K562 (cell line): ENCODE measurements around the gene KCNAB1. TPM values are rescaled to one million over a fixed set of nuclear protein-coding genes. Genes with fewer than 3 reads are reported as not detected.

Experiments used
- ATAC-seq: fragments of 200-7000 bp; cut with Tn5 transposase; 3 replicates; pipeline ENCODE4 v1.9.1; 2020; ENCODE audit warnings: moderate library complexity
- BruUV-seq: library from RNA; stranded (reverse); fragments of 400-500 nt; replicated peaks from 2 replicates; lab custom pipeline; 2021; lab: Mats Ljungman, UMichigan
- CTCF ChIA-PET: fragments of 300-600 bp; formaldehyde crosslinking; extraction: SDS; loops from one replicate; lab custom pipeline; 2021; ENCODE audit warnings: low intra/inter-chr PET ratio; lab: Yijun Ruan, JAX
- POLR2A ChIA-PET: fragments of 300-600, 350-650 bp; sonication (Branson Sonifier 250); formaldehyde crosslinking; extraction: SDS; loops from one replicate; lab custom pipeline; 2021; ENCODE audit warnings: antibody characterized with exemption, inconsistent platforms; lab: Yijun Ruan, JAX
- DNase-seq, 4 experiments: peaks; one replicate each; pipeline versions ENCODE4 v3.0.0 to v3.0.0-alpha.2; 2011 to 2018; ENCODE audit warnings: low spot score in 3 of 4, mixed read lengths in 3 of 4; ENCODE audit errors: extremely low read depth in 1 of 4
- FAIRE-seq: peaks from 2 replicates; lab custom pipeline; 2011; peaks lifted over from hg19 to GRCh38; lab: Jason Lieb, UNC
- H2AFZ ChIP-seq: 2 replicates; pipeline ENCODE4 v1.6.0; 2011; ENCODE audit warnings: low read depth, low read length, control low read depth, inconsistent platforms
- H3K27ac ChIP-seq: fragments of 200-600 bp; 3 replicates; pipeline ENCODE4 v1.8.0; 2011; ENCODE audit warnings: low read depth, mild to moderate bottlenecking, control low read depth, inconsistent platforms, low read length, moderate library complexity, mixed read lengths; ENCODE audit errors: extremely low read depth
- H3K27me3 ChIP-seq, 2 experiments: fragments of 300-600 bp in 1 of 2; 2 replicates in 1 of 2; 3 replicates in 1 of 2; pipeline versions ENCODE4 v1.6.0 to v1.8.0; 2011; ENCODE audit warnings: inconsistent platforms in 2 of 2, low read length in 2 of 2, mild to moderate bottlenecking in 1 of 2, mixed read lengths in 1 of 2, moderate library complexity in 1 of 2; ENCODE audit not compliant: control insufficient read depth in 2 of 2, insufficient read depth in 2 of 2
- H3K36me3 ChIP-seq: fragments of 300-600 bp; 3 replicates; pipeline ENCODE4 v1.8.0; 2011; ENCODE audit warnings: mild to moderate bottlenecking, low read length, inconsistent platforms; ENCODE audit not compliant: control insufficient read depth, insufficient read depth
- H3K4me1 ChIP-seq, 2 experiments: fragments of 200-600 bp in 1 of 2; replicated peaks in 1 of 2; 2 replicates in 1 of 2; 3 replicates in 1 of 2; pipeline versions ENCODE4 v1.5.1 to v1.8.0; 2011; ENCODE audit warnings: inconsistent platforms in 2 of 2, low read length in 2 of 2, mild to moderate bottlenecking in 1 of 2, mixed read lengths in 1 of 2, moderate library complexity in 1 of 2; ENCODE audit not compliant: control insufficient read depth in 2 of 2, insufficient read depth in 2 of 2
- H3K4me2 ChIP-seq: 2 replicates; pipeline ENCODE4 v1.6.1; 2011; ENCODE audit warnings: low read length, control low read depth, inconsistent platforms, mixed read lengths; ENCODE audit not compliant: insufficient read depth
- H3K4me3 ChIP-seq: fragments of 200-600 bp; sonication (generic), shearing (Covaris generic); 2 replicates; pipeline ENCODE4 v1.5.1; 2016; ENCODE audit warnings: control low read depth, inconsistent platforms
- H3K79me2 ChIP-seq: fragments of 200-600 bp; 3 replicates; pipeline ENCODE4 v1.8.0; 2011; ENCODE audit warnings: low read length, inconsistent platforms; ENCODE audit not compliant: control insufficient read depth, insufficient read depth
- H3K9ac ChIP-seq, 2 experiments: 2 replicates each; pipeline versions ENCODE4 v1.6.0 to v1.6.1; 2011; ENCODE audit warnings: low read depth in 2 of 2, low read length in 2 of 2, control low read depth in 1 of 2, inconsistent platforms in 1 of 2, mild to moderate bottlenecking in 1 of 2, mixed read lengths in 1 of 2; ENCODE audit not compliant: insufficient read depth in 1 of 2
- H3K9me1 ChIP-seq: one replicate; pipeline ENCODE4 v1.6.0; 2011; ENCODE audit warnings: inconsistent platforms, mild to moderate bottlenecking, low read length, moderate library complexity; ENCODE audit not compliant: control insufficient read depth, insufficient read depth
- H3K9me3 ChIP-seq: replicated peaks from 2 replicates; pipeline ENCODE4 v1.5.1; 2011; ENCODE audit warnings: low read depth, low read length, inconsistent platforms; ENCODE audit not compliant: control insufficient read depth, insufficient read depth
- H4K20me1 ChIP-seq: replicated peaks from 2 replicates; pipeline ENCODE4 v1.6.1; 2011; ENCODE audit warnings: low read length, inconsistent platforms, mixed read lengths; ENCODE audit not compliant: control insufficient read depth, insufficient read depth
- ETS2 ChIP-seq: IDR thresholded peaks from 2 replicates; pipeline ENCODE4 v1.6.1; 2016; ENCODE audit warnings: borderline replicate concordance, missing genetic modification characterization, mild to moderate bottlenecking, moderate library complexity, missing compliant biosample characterization; ENCODE audit not compliant: poor library complexity, severe bottlenecking
- ETV6 ChIP-seq, 3 experiments: fragments of 150-350 bp in 1 of 3; sonication (generic) in 1 of 3; formaldehyde crosslinking in 1 of 3; IDR thresholded peaks; 2 replicates each; pipeline versions ENCODE4 v1.6.1 to v1.8.0; 2014 to 2022; ENCODE audit warnings: borderline replicate concordance in 2 of 3, low read depth in 2 of 3, antibody characterized with exemption in 1 of 3, low read length in 1 of 3, mild to moderate bottlenecking in 1 of 3, missing genetic modification reagents in 1 of 3
- GABPB1 ChIP-seq: sonication (generic); formaldehyde crosslinking; IDR thresholded peaks from 2 replicates; pipeline ENCODE4 v1.8.0; 2022; ENCODE audit warnings: mild to moderate bottlenecking, missing genetic modification reagents
- ILF3 ChIP-seq: fragments of 450-650 bp; IDR thresholded peaks from 2 replicates; pipeline ENCODE4 v1.6.1; 2018; ENCODE audit warnings: antibody characterized with exemption, mild to moderate bottlenecking, moderate library complexity, borderline replicate concordance
- MCM2 ChIP-seq: fragments of 450-650 bp; IDR thresholded peaks from 2 replicates; pipeline ENCODE4 v1.6.1; 2017; ENCODE audit warnings: low read depth, mild to moderate bottlenecking
- MCM7 ChIP-seq, 2 experiments: fragments of 450-650 bp; IDR thresholded peaks; 2 replicates each; pipeline ENCODE4 v1.6.1; 2016 to 2018
- NBN ChIP-seq: fragments of 450-650 bp; IDR thresholded peaks from 2 replicates; pipeline ENCODE4 v1.6.1; 2016; ENCODE audit warnings: low read depth, mild to moderate bottlenecking
- PHB2 ChIP-seq: fragments of 450-650 bp; IDR thresholded peaks from 2 replicates; pipeline ENCODE4 v1.6.1; 2017; ENCODE audit warnings: low read depth
- RAD21 ChIP-seq, 2 experiments: fragments of 250-450 bp in 1 of 2; fragments of 450-650 bp in 1 of 2; sonication (Bioruptor Pico) in 1 of 2; formaldehyde crosslinking in 1 of 2; IDR thresholded peaks in 1 of 2; conservative IDR thresholded peaks in 1 of 2; 2 replicates each; pipeline versions ENCODE4 v1.4.0 to v1.8.0; 2020 to 2022; ENCODE audit warnings: mild to moderate bottlenecking in 2 of 2, moderate library complexity in 1 of 2
- U2AF1 ChIP-seq: fragments of 200-400 bp; formaldehyde crosslinking; optimal IDR thresholded peaks from 2 replicates; pipeline ENCODE3; 2017; ENCODE audit warnings: mild to moderate bottlenecking, low read depth, low read length, moderate library complexity
- ZC3H11A ChIP-seq: IDR thresholded peaks from 2 replicates; pipeline ENCODE4 v1.6.1; 2012; ENCODE audit warnings: low read depth, low read length, improper control_type of control experiment
- ZNF140 ChIP-seq: fragments of 250-450 bp; sonication (Bioruptor Pico); IDR thresholded peaks from 2 replicates; pipeline ENCODE4 v1.8.0; 2021; ENCODE audit warnings: moderate library complexity, mild to moderate bottlenecking, inconsistent platforms
- ZNF699 ChIP-seq: fragments of 250-450 bp; sonication (Bioruptor Pico); IDR thresholded peaks from 2 replicates; pipeline ENCODE4 v1.8.0; 2021; ENCODE audit warnings: mild to moderate bottlenecking, moderate library complexity; ENCODE audit not compliant: insufficient replicate concordance
- ZNF778 ChIP-seq: fragments of 450-650 bp; formaldehyde crosslinking; IDR thresholded peaks from 2 replicates; pipeline ENCODE4 v1.4.0; 2020; ENCODE audit warnings: mild to moderate bottlenecking, moderate library complexity
- WGBS: fragments of 100-300 bp; shearing (Covaris generic); methylation state at CpG from one replicate; pipeline ENCODE4 v1.1.6; 2016; ENCODE audit warnings: low coverage, mixed read lengths; ENCODE audit not compliant: insufficient coverage; ENCODE audit errors: missing lambda C conversion rate; 5-methylcytosine and 5-hydroxymethylcytosine counted together
- in situ Hi-C: fragments of 300-500 bp; cut with MboI; formaldehyde crosslinking; loops from 4 replicates; pipeline ENCODE4 v1.15.0; 2018; ENCODE audit warnings: inconsistent platforms, mixed read lengths
- intact Hi-C: fragments of 100-400 bp; cut with micrococcal nuclease; formaldehyde crosslinking; loops from 2 replicates; pipeline ENCODE4 v1.14.2; 2022
- polyA plus RNA-seq, 8 experiments: library from polyadenylated mRNA; depleted of rRNA in 4 of 8; stranded (reverse) in 5 of 8; unstranded in 3 of 8; fragments of >200 nt; fragmentation: Nextera tagmentation in 2 of 8; fragmentation: Illumina TruSeq in 1 of 8; extraction: Ambion mirVana in 2 of 8; extraction: Trizol in 1 of 8; gene quantifications; 2 replicates each; pipeline versions ENCODE4 v1.2.1 to v1.2.3, GENCODE V29; 2011 to 2014; ENCODE audit warnings: inconsistent platforms in 1 of 8, missing spikeins in 1 of 8
- total RNA-seq, 7 experiments: library from RNA; depleted of rRNA in 6 of 7; stranded (reverse); fragments of >200 nt in 6 of 7; fragmentation: Illumina TruSeq in 2 of 7; extraction: Trizol in 2 of 7; gene quantifications; 2 replicates each; pipeline versions ENCODE4 v1.2.1 to v1.2.3, GENCODE V29; 2011 to 2021; ENCODE audit warnings: low replicate concordance in 1 of 7
- TF ChIP-seq, protein P1 (sequence below): sonication (generic); formaldehyde crosslinking; IDR thresholded peaks from 2 replicates; pipeline ENCODE4 v1.8.0; 2022; ENCODE audit warnings: mild to moderate bottlenecking, missing genetic modification reagents
- TF ChIP-seq, protein P2 (sequence below): fragments of 250-450 bp; sonication (Bioruptor Pico); IDR thresholded peaks from 2 replicates; pipeline ENCODE4 v1.8.0; 2021; ENCODE audit warnings: borderline replicate concordance, mild to moderate bottlenecking, moderate library complexity; ENCODE audit not compliant: poor library complexity, severe bottlenecking

Gene KCNAB1
- total and polyA plus RNA-seq, 9 of the 15 experiments (the other 6 are each of a cell fraction or from before 2014, with no cell fraction given) = 0.14 to 1.2 (median 0.51) TPM

DNA sequence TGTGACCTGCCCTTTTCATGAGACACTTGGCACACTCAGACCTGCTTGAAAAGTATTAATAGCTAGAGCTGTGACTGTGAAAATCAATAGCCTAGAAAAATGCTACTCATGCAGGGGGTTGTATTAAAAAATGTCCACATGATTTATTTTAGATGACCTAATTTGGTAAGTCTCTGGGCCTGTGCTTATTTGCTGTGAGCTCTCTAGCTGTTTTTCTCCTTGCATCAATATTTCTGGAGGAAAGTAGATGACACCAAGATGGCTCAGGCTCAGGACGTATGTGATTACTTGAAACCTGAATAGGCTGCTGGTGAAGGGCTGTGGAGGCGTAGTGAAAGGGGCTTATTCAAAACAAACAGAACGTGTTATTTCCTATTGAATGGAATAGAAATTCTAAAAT, 29.5 kb downstream of the KCNAB1 start:
- no peaks in the 10 kb centered on the region for H3K9me1 ChIP-seq
- H3K36me3 ChIP-seq = no peaks in the 10 kb centered on the region
- CTCF ChIA-PET = interaction anchor here (0.6 to 2.9 kb wide), 7 partner anchors 232 to 1619 kb away, joined by 3 to 17 read pairs (median 6); partner anchors contain the start of gene TIPARP
- DNase-seq (no peak), FAIRE-seq (no peak), ATAC-seq (no peak)
- no peak overlapping the region for H3K4me3 ChIP-seq
- no peak for TF ChIP-seq NBN
- TF ChIP-seq ETS2 (tag) = no peak
- no peak for TF ChIP-seq ETV6 (IDR thresholded peaks at IDR 0.05; ENCODE audit: borderline replicate concordance in 1 of 2, low read depth in 2 of 2, low read length in 1 of 2)
- TF ChIP-seq ETV6 (CRISPR knock-in tag; IDR thresholded peaks at IDR 0.05; ENCODE audit: borderline replicate concordance) = no peak
- no peak for TF ChIP-seq MCM2
- TF ChIP-seq ZNF778 (CRISPR knock-in tag) = no peak
- TF ChIP-seq PHB2 = no peak
- TF ChIP-seq, protein P1, sequence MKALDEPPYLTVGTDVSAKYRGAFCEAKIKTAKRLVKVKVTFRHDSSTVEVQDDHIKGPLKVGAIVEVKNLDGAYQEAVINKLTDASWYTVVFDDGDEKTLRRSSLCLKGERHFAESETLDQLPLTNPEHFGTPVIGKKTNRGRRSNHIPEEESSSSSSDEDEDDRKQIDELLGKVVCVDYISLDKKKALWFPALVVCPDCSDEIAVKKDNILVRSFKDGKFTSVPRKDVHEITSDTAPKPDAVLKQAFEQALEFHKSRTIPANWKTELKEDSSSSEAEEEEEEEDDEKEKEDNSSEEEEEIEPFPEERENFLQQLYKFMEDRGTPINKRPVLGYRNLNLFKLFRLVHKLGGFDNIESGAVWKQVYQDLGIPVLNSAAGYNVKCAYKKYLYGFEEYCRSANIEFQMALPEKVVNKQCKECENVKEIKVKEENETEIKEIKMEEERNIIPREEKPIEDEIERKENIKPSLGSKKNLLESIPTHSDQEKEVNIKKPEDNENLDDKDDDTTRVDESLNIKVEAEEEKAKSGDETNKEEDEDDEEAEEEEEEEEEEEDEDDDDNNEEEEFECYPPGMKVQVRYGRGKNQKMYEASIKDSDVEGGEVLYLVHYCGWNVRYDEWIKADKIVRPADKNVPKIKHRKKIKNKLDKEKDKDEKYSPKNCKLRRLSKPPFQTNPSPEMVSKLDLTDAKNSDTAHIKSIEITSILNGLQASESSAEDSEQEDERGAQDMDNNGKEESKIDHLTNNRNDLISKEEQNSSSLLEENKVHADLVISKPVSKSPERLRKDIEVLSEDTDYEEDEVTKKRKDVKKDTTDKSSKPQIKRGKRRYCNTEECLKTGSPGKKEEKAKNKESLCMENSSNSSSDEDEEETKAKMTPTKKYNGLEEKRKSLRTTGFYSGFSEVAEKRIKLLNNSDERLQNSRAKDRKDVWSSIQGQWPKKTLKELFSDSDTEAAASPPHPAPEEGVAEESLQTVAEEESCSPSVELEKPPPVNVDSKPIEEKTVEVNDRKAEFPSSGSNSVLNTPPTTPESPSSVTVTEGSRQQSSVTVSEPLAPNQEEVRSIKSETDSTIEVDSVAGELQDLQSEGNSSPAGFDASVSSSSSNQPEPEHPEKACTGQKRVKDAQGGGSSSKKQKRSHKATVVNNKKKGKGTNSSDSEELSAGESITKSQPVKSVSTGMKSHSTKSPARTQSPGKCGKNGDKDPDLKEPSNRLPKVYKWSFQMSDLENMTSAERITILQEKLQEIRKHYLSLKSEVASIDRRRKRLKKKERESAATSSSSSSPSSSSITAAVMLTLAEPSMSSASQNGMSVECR (CRISPR knock-in tag) = no peak
- TF ChIP-seq GABPB1 (CRISPR knock-in tag) = no peak
- TF ChIP-seq ZNF699 (CRISPR knock-in tag) = no peak
- TF ChIP-seq RAD21 (CRISPR knock-in tag; conservative IDR thresholded peaks at IDR 0.05 in 1 of 2, IDR thresholded peaks at IDR 0.05 in 1 of 2) = no peak
- TF ChIP-seq U2AF1 = no peak
- TF ChIP-seq MCM7 (IDR thresholded peaks at IDR 0.05) = no peak
- no peak for TF ChIP-seq ILF3
- no peak for TF ChIP-seq ZC3H11A
- no peak for TF ChIP-seq ZNF140
- TF ChIP-seq, protein P2, sequence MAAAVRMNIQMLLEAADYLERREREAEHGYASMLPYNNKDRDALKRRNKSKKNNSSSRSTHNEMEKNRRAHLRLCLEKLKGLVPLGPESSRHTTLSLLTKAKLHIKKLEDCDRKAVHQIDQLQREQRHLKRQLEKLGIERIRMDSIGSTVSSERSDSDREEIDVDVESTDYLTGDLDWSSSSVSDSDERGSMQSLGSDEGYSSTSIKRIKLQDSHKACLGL (CRISPR knock-in tag) = no peak
- in situ Hi-C loops (loop anchor here (5.0 to 25.0 kb wide), 4 partner anchors 237 to 987 kb away; no protein-coding TSS in a partner anchor), intact Hi-C loops (loop anchor here (1.0 to 10.0 kb wide), 7 partner anchors 108 to 1055 kb away; partner anchors contain the start of gene TIPARP)
- H3K4me1 ChIP-seq = peaks cover 0 to 7% of the 10 kb centered on the region in 2 experiments; a peak in 2 of 5 replicates
- H3K79me2 ChIP-seq = no peaks in the 10 kb centered on the region
- no peaks in the 10 kb centered on the region for H4K20me1 ChIP-seq
- POLR2A ChIA-PET = interaction anchor here (0.8 to 1.3 kb wide), 3 partner anchors 8 to 235 kb away, joined by 3 to 4 read pairs (median 3); no protein-coding TSS in a partner anchor
- no peaks in the 10 kb centered on the region for H3K9me3 ChIP-seq
- H3K27ac ChIP-seq = no peak overlapping the region
- H2AFZ ChIP-seq = no peak overlapping the region
- H3K4me2 ChIP-seq = no peak overlapping the region
- BruUV-seq = no TSS peak
- 32% methylated on average over 3 of the region's 3 CpGs for WGBS
- peaks cover 2 to 6% of the 10 kb centered on the region in 2 experiments; a peak in 2 of 5 replicates for H3K27me3 ChIP-seq
- no peak overlapping the region for H3K9ac ChIP-seq
